Left lung (tissue), 10 donors: Measurements from ENCODE around the gene COL11A2. TPM values are rescaled to one million over a fixed set of nuclear protein-coding genes. Genes with fewer than 3 reads are reported as not detected.

Experiments
- ATAC-seq: fragments of 200-7000 bp; cut with Tn5 transposase; one replicate; pipeline ENCODE4 v1.9.1; 2020; ENCODE audit warnings: moderate library complexity
- DNase-seq, 4 donors: peaks; one replicate each; pipeline ENCODE4 v3.0.0-alpha.2; 2013 to 2020
- H3K27ac ChIP-seq, 2 donors: fragments of 200-600 bp; sonication (generic) in 1 of 2; one replicate each; pipeline versions ENCODE4 v1.5.0 to v1.8.0; 2020 to 2021
- H3K27me3 ChIP-seq, 2 donors: fragments of 200-600 bp; sonication (generic) in 1 of 2; one replicate each; pipeline versions ENCODE4 v1.5.0 to v1.8.0; 2020 to 2021
- H3K36me3 ChIP-seq, 2 donors: fragments of 200-600 bp; sonication (generic) in 1 of 2; one replicate each; pipeline versions ENCODE4 v1.5.0 to v1.8.0; 2020 to 2021
- H3K4me1 ChIP-seq, 2 donors: fragments of 200-600 bp; one replicate each; pipeline ENCODE4 v1.8.0; 2021
- H3K4me3 ChIP-seq, 2 donors: fragments of 200-600 bp; sonication (generic) in 1 of 2; one replicate each; pipeline versions ENCODE4 v1.5.0 to v1.8.0; 2020 to 2021; ENCODE audit warnings: mild to moderate bottlenecking in 1 of 2
- H3K9me3 ChIP-seq, 2 donors: fragments of 200-600 bp; sonication (generic) in 1 of 2; one replicate each; pipeline versions ENCODE4 v1.5.0 to v1.8.0; 2020 to 2021
- intact Hi-C, 2 donors: fragments of 100-400 bp; cut with DNase I; formaldehyde crosslinking; loops; one replicate each; pipeline versions ENCODE4 v1.11.2 to v1.14.2; 2022
- polyA plus RNA-seq, 6 donors: library from polyadenylated mRNA; unstranded; fragments of 120-200 nt; gene quantifications; one replicate each; pipeline ENCODE4 v1.2.1, GENCODE V29; 2013; ENCODE audit not compliant: insufficient read length in 6 of 6
- total RNA-seq, 2 donors: library from RNA; stranded (reverse); fragmentation: NEBNext Ultra II Directional; extraction: Animal tissue kit (Norgen Biotek cat#: 25700); gene quantifications; one replicate each; pipeline ENCODE4 v1.2.1, GENCODE V29; 2021
- TF ChIP-seq, protein P1 (sequence below), 2 donors: fragments of 200-600 bp; sonication (generic) in 1 of 2; IDR thresholded peaks; one replicate each; pipeline versions ENCODE4 v1.5.0 to v1.8.0; 2021; ENCODE audit warnings: antibody characterized with exemption in 2 of 2
- donor health status: DM: no; HTN: yes; CAD: no.
- donor health status: DM: no; HTN: no; CAD: no.

The COL11A2 gene
- total and polyA plus RNA-seq, 8 donors = 0.45 to 9.5 (median 3.6) TPM

DNA sequence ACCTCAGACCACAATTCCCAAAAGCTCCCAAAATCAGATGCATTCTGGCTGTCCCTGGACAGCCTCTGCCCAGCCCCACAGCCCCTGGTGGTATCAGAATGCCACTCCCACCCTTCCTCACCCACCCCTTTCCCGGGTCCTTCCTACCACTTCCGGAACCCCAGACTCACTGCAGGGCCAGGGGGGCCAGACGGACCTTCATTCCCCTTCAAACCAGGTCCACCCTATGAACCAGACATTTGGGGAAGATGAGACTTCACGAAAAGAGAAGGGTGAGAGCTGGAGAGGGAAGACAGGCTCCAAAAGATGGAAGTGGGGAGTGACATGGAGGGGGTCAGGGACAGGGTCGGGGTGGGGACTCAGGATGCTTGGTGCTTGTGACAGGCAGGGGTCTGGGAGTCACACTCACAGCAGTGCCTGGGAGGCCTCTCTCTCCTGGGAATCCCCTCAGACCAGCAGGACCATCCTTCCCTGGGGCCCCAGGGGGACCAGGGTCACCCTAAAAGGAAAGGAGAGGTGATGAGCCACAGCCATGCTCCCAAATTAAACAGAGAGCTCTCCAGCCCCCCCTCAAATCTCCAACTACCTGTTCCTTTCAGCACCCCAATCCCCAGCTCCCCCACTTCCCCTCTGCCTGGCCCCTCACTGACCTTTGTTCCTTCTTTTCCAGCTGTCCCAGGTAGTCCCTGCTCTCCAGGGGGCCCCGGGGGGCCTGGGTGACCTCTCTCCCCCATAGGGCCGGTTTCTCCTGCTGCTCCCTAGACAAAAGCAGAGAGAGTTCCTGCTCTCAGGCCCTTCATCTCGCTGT lies 20.2 kb downstream of the COL11A2 start:
- ATAC-seq (no peak), DNase-seq (no peak)
- Histone ChIP-seq H3K36me3 (no peaks in the 10 kb centered on the region), H3K9me3 (no peaks in the 10 kb centered on the region), H3K4me1 (no peaks in the 10 kb centered on the region), H3K27ac (no peak overlapping the region), H3K4me3 (no peak overlapping the region), H3K27me3 (no peaks in the 10 kb centered on the region)
- intact Hi-C loops = no loop called here
- TF ChIP-seq, protein P1, sequence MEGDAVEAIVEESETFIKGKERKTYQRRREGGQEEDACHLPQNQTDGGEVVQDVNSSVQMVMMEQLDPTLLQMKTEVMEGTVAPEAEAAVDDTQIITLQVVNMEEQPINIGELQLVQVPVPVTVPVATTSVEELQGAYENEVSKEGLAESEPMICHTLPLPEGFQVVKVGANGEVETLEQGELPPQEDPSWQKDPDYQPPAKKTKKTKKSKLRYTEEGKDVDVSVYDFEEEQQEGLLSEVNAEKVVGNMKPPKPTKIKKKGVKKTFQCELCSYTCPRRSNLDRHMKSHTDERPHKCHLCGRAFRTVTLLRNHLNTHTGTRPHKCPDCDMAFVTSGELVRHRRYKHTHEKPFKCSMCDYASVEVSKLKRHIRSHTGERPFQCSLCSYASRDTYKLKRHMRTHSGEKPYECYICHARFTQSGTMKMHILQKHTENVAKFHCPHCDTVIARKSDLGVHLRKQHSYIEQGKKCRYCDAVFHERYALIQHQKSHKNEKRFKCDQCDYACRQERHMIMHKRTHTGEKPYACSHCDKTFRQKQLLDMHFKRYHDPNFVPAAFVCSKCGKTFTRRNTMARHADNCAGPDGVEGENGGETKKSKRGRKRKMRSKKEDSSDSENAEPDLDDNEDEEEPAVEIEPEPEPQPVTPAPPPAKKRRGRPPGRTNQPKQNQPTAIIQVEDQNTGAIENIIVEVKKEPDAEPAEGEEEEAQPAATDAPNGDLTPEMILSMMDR (IDR thresholded peaks at IDR 0.05) = no peak

DNA sequence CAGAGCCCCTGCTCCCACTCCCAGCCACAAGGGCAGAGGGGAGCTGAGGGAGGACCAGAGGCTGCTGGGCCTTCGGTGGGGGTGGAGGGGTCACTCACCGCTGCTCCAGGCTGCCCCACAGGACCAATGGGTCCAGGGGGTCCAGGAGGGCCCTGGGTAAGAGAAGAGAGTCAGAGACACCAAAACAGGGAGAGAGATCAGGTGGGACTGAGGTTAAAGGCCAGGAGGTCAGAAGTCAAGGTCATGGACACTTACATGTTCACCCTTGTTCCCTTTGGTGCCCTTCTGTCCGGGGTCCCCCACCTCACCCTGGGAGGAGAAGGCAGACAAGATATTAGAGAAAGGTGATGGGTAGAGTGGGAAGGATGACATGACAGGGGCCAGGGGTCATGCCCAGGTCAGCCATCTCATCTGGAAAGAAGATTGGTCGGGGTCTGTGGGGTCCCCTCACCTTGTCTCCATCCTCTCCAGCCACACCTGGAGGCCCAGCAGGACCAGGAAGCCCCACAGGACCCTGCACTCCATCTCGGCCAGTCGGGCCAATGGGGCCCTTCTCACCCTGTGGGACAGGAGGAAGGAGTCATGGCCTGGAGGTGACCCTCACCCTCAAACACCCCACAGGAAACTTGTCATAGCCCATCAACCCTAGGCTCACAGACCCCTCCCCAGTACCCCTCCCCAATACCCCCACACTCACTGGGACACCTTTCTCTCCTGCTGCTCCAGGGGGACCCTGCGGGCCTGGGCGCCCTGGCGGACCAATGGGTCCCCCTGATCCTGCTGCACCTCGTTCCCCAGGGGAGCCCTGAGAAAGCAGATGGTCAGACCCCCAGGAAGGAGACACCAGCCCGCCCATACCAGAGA lies 21.0 kb downstream of the COL11A2 start:
- Histone ChIP-seq H3K36me3 (no peaks in the 10 kb centered on the region), H3K4me1 (no peaks in the 10 kb centered on the region), H3K27ac (no peak overlapping the region), H3K4me3 (no peak overlapping the region), H3K27me3 (no peaks in the 10 kb centered on the region), H3K9me3 (no peaks in the 10 kb centered on the region)
- DNase-seq (peak in 1 of 4 donors; percentile 20), ATAC-seq (no peak)
- TF ChIP-seq, protein P1 (IDR thresholded peaks at IDR 0.05) = no peak
- intact Hi-C loops = no loop called here

DNA sequence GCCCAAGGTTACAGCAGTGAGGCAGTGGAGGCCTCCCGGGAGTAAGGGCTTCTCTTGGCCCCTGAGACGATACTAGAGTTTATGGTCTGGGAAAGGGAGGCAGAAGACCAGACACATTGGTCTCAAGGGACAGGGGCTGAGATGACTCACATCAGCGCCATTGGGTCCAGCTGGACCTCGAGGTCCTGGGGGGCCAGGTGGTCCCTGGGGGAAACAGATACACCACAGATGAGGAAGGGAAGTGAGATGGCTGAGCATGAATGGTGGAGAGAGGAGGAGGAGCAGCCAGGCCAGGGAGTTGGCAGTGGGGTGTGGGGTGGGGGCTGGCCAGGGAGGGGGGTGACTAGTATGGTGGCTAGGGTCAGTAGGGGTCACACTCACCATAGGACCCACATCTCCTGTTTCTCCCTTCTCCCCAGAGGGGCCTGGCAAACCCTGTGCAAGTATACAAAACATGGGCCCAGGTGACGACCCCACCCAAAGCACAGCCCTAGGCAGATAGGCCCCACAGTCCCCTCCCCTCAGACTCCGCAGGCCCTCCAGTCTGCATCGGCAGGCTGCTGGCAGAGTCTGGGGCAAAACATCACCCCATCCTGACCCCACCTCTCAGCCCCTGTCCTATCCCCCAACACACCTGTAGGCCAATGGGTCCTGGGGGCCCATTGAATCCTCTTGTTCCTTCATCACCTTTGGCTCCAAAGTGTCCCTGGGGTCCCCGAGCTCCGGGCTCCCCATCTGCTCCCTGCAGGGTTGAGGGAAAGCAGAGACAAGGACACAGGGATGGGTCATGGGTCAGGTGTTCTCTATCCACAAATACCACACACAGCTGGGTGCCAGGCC lies 21.9 kb downstream of the COL11A2 start:
- peak in 1 of 4 donors; percentile 24 for DNase-seq
- no peak overlapping the region for H3K27ac ChIP-seq
- H3K27me3 ChIP-seq = no peaks in the 10 kb centered on the region
- H3K36me3 ChIP-seq = no peaks in the 10 kb centered on the region
- no peaks in the 10 kb centered on the region for H3K9me3 ChIP-seq
- TF ChIP-seq, protein P1 (IDR thresholded peaks at IDR 0.05) = no peak
- no peak overlapping the region for H3K4me3 ChIP-seq
- no peaks in the 10 kb centered on the region for H3K4me1 ChIP-seq
- ATAC-seq = no peak
- intact Hi-C loops = no loop called here

DNA sequence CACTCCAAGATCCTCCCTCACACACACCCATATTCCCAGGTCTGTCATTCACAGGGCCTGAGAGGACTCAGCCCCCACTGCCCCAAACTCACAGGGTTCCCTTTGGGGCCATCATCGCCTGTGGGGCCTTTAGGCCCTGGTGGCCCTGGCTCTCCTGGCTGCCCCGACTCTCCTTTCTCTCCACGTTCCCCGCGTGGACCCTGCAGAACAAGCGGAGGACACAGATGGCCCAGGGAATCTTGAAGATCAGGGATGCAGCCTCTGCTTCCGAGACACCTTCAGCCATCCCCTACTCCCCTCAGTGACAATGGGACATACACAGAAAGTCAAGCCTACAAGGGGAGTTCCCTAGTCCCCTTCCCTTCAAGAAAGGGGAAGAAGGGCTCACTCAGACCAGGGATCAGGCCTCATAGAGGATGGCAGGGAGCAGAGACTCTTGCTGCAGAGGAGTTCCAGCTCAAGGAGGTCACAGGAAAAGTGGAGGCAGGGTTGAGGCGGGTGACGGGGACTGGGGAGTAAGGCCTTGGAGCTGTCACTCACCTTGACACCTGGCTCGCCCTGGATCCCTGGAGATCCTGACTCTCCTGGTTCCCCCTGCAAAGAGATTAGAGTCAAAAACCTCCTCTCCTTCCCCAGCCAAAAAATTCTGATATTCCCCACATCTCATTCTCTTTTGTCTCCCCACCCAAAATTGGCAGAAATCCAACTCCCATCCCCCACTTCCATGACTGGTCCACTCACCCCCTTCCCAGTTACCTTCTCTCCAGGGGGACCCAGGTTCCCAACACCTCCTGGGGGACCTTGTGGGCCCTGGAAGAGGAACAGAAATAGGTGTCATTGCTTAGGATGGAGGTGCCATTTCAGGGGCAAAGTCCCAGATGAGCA lies 22.7 kb downstream of the COL11A2 start:
- Histone ChIP-seq H3K4me3 (no peak overlapping the region), H3K4me1 (no peaks in the 10 kb centered on the region), H3K9me3 (no peaks in the 10 kb centered on the region), H3K36me3 (no peaks in the 10 kb centered on the region), H3K27ac (no peak overlapping the region), H3K27me3 (no peaks in the 10 kb centered on the region)
- no peak for DNase-seq
- intact Hi-C loops = loop anchor here in 1 of 2 donors (10.0 kb wide), 1 partner anchor 75 kb away; no protein-coding TSS in a partner anchor
- ATAC-seq = no peak
- TF ChIP-seq, protein P1 (IDR thresholded peaks at IDR 0.05) = no peak
